HCT116 (cell line): ENCODE measurements around the gene MPHOSPH10.
"Not testable (repeated sequence)": the region's sequence is repeated elsewhere in the genome, so short reads cannot be mapped to it uniquely, and the experiment has no call there.

Source experiments
- CEBPB ChIP-seq: IDR thresholded peaks from 2 replicates; pipeline ENCODE4 v1.6.1; 2012; ENCODE audit warnings: low read depth
- CTCF ChIP-seq, 3 experiments: fragments of 200-600 bp in 1 of 3; sonication (generic) in 1 of 3; IDR thresholded peaks in 2 of 3; conservative IDR thresholded peaks in 1 of 3; 2 replicates each; pipeline ENCODE4 v1.5.1; 2012 to 2017; ENCODE audit warnings: low read depth in 2 of 3, low read length in 2 of 3, antibody characterized with exemption in 1 of 3, borderline replicate concordance in 1 of 3, control low read depth in 1 of 3, mild to moderate bottlenecking in 1 of 3, mixed read lengths in 1 of 3, mixed run types in 1 of 3, moderate library complexity in 1 of 3; ENCODE audit not compliant: insufficient read depth in 1 of 3
- EGR1 ChIP-seq: IDR thresholded peaks from 2 replicates; pipeline ENCODE4 v1.6.1; 2012; ENCODE audit warnings: low read depth
- EZH2phosphoT487 ChIP-seq: fragments of 200-600 bp; IDR thresholded peaks from 2 replicates; pipeline ENCODE4 v1.6.1; 2018; ENCODE audit warnings: antibody characterized with exemption, borderline replicate concordance
- FOSL1 ChIP-seq: IDR thresholded peaks from 2 replicates; pipeline ENCODE4 v1.6.1; 2012; ENCODE audit warnings: low read depth
- POLR2A ChIP-seq: IDR thresholded peaks from 2 replicates; pipeline ENCODE4 v1.7.0; 2011; ENCODE audit warnings: borderline replicate concordance; ENCODE audit not compliant: insufficient read depth, insufficient read length; ENCODE audit errors: extremely low read depth
- POLR2AphosphoS5 ChIP-seq: IDR thresholded peaks from 2 replicates; pipeline ENCODE4 v1.6.1; 2011; ENCODE audit warnings: mild to moderate bottlenecking, low read depth, low read length, moderate library complexity
- SP1 ChIP-seq: IDR thresholded peaks from 2 replicates; pipeline ENCODE4 v1.6.1; 2012; ENCODE audit warnings: low read depth
- TCF7L2 ChIP-seq: IDR thresholded peaks from 2 replicates; pipeline ENCODE4 v1.7.0; 2011; ENCODE audit warnings: borderline replicate concordance, inconsistent platforms; ENCODE audit not compliant: insufficient read depth, insufficient read length; ENCODE audit errors: extremely low read depth
- YY1 ChIP-seq: IDR thresholded peaks from 2 replicates; pipeline ENCODE4 v1.6.1; 2011; ENCODE audit warnings: low read length, low read depth, moderate library complexity, mild to moderate bottlenecking; ENCODE audit not compliant: insufficient replicate concordance; ENCODE audit errors: extremely low read depth
- ZBTB33 ChIP-seq: IDR thresholded peaks from 2 replicates; pipeline ENCODE4 v1.6.1; 2011; ENCODE audit warnings: mild to moderate bottlenecking, low read length, moderate library complexity; ENCODE audit not compliant: insufficient replicate concordance; ENCODE audit errors: extremely low read depth
- ZFX ChIP-seq: fragments of 450-650 bp; IDR thresholded peaks from 2 replicates; pipeline ENCODE4 v1.6.1; 2017
- ZNF274 ChIP-seq: fragments of 200-500 bp; sonication (Bioruptor generic); IDR thresholded peaks from 2 replicates; pipeline ENCODE4 v1.6.1; 2014; ENCODE audit warnings: mild to moderate bottlenecking, low read depth, low read length, inconsistent platforms
- TF ChIP-seq, protein P1 (sequence below): IDR thresholded peaks from 2 replicates; pipeline ENCODE4 v1.6.1; 2012; ENCODE audit warnings: low read depth

GRCh38 chr2:71083752-71084312 is 46.6 kb upstream of the MPHOSPH10 start:
- not testable (repeated sequence) for TF ChIP-seq CEBPB; EZH2phosphoT487; CTCF (IDR thresholded peaks at IDR 0.05 in 2 of 3, conservative IDR thresholded peaks at IDR 0.05 in 1 of 3; ENCODE audit: borderline replicate concordance in 1 of 3, insufficient read depth in 1 of 3, low read depth in 2 of 3, low read length in 2 of 3); TCF7L2; POLR2A; SP1; ZNF274; POLR2AphosphoS5; ZBTB33; EGR1; FOSL1; ZFX; YY1
- TF ChIP-seq, protein P1, sequence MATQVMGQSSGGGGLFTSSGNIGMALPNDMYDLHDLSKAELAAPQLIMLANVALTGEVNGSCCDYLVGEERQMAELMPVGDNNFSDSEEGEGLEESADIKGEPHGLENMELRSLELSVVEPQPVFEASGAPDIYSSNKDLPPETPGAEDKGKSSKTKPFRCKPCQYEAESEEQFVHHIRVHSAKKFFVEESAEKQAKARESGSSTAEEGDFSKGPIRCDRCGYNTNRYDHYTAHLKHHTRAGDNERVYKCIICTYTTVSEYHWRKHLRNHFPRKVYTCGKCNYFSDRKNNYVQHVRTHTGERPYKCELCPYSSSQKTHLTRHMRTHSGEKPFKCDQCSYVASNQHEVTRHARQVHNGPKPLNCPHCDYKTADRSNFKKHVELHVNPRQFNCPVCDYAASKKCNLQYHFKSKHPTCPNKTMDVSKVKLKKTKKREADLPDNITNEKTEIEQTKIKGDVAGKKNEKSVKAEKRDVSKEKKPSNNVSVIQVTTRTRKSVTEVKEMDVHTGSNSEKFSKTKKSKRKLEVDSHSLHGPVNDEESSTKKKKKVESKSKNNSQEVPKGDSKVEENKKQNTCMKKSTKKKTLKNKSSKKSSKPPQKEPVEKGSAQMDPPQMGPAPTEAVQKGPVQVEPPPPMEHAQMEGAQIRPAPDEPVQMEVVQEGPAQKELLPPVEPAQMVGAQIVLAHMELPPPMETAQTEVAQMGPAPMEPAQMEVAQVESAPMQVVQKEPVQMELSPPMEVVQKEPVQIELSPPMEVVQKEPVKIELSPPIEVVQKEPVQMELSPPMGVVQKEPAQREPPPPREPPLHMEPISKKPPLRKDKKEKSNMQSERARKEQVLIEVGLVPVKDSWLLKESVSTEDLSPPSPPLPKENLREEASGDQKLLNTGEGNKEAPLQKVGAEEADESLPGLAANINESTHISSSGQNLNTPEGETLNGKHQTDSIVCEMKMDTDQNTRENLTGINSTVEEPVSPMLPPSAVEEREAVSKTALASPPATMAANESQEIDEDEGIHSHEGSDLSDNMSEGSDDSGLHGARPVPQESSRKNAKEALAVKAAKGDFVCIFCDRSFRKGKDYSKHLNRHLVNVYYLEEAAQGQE: not testable (repeated sequence)
